ENCODE data around the gene TEFM.
"Not testable (repeated sequence)": the region's sequence is repeated elsewhere in the genome, so short reads cannot be mapped to it uniquely, and the experiment has no call there.

The TEFM gene

GRCh38 chr17:30920683-30921543 is 14.9 kb upstream of the TEFM start:
- DNase-seq = no peak

- no peak for DNase-seq
Measured at GRCh38 chr17:30920282-30920681, 14.2 kb upstream of the TEFM start.

- DNase-seq = no peak
Measured at GRCh38 chr17:30917050-30917449, 11.0 kb upstream of the TEFM start.

GRCh38 chr17:30915833-30916611 is 10.0 kb upstream of the TEFM start:
- DNase-seq = no peak

GRCh38 chr17:30913955-30914354 is 7.9 kb upstream of the TEFM start:
- DNase-seq = no peak

- DNase-seq = not testable (repeated sequence)
Measured at GRCh38 chr17:30910151-30910550, 4.1 kb upstream of the TEFM start.

- no peak for DNase-seq
Measured at GRCh38 chr17:30908717-30909420, 2.8 kb upstream of the TEFM start.

- DNase-seq = peak; percentile 4
Measured at GRCh38 chr17:30905742-30906100, 317 bp downstream of the TEFM start.

GRCh38 chr17:30897311-30897710 is 8.7 kb downstream of the TEFM start:
- no peak for DNase-seq

- DNase-seq = no peak
Measured at GRCh38 chr17:30894236-30894635, 11.8 kb downstream of the TEFM start.

GRCh38 chr17:30886187-30886586 is 19.9 kb downstream of the TEFM start:
- DNase-seq = no peak

- DNase-seq = no peak
Measured at GRCh38 chr17:30869005-30869404, 37.0 kb downstream of the TEFM start.

- DNase-seq = no peak
Measured at GRCh38 chr17:30864636-30865035, 41.4 kb downstream of the TEFM start.

- DNase-seq = no peak
Measured at GRCh38 chr17:30858556-30859250, 47.3 kb downstream of the TEFM start.

- no peak for DNase-seq
Measured at GRCh38 chr17:30854146-30854545, 51.9 kb downstream of the TEFM start.
